GM23338 (cell line): ENCODE results near the gene GDPD4. TPM values are rescaled to one million over a fixed set of nuclear protein-coding genes. Genes with fewer than 3 reads are reported as not detected.
"Not testable (repeated sequence)": the region's sequence is repeated elsewhere in the genome, so short reads cannot be mapped to it uniquely, and the experiment has no call there.

Experiments used
- ATAC-seq: fragments of 200-7000 bp; cut with Tn5 transposase; 3 replicates; pipeline ENCODE4 v1.9.1; 2020
- DNase-seq: peaks from one replicate; pipeline ENCODE4 v3.0.0-alpha.2; 2015; ENCODE audit warnings: low spot score
- H2AFZ ChIP-seq: fragments of 200-600 bp; sonication (generic); 2 replicates; pipeline ENCODE4 v1.8.0; 2016; ENCODE audit warnings: antibody characterized with exemption, mild to moderate bottlenecking, moderate library complexity
- H3F3A ChIP-seq: fragments of 200-600 bp; sonication (generic); replicated peaks from 2 replicates; pipeline ENCODE4 v1.8.0; 2017; ENCODE audit warnings: antibody characterized with exemption, mixed run types, low read depth
- H3K27ac ChIP-seq: fragments of 200-600 bp; sonication (generic); 2 replicates; pipeline ENCODE4 v1.6.1; 2016; ENCODE audit warnings: low read depth
- H3K27me3 ChIP-seq: fragments of 200-600 bp; sonication (generic); 2 replicates; pipeline ENCODE4 v1.8.0; 2016; ENCODE audit warnings: mild to moderate bottlenecking, mixed run types, moderate library complexity; ENCODE audit not compliant: insufficient read depth
- H3K36me3 ChIP-seq: fragments of 200-600 bp; sonication (generic); 2 replicates; pipeline ENCODE4 v1.8.0; 2016; ENCODE audit warnings: mild to moderate bottlenecking; ENCODE audit not compliant: insufficient read depth
- H3K4me1 ChIP-seq: fragments of 200-600 bp; sonication (generic); 2 replicates; pipeline ENCODE4 v1.8.0; 2016; ENCODE audit warnings: mild to moderate bottlenecking, moderate library complexity; ENCODE audit not compliant: insufficient read depth
- H3K4me2 ChIP-seq: fragments of 200-600 bp; sonication (generic); 2 replicates; pipeline ENCODE4 v1.7.1; 2017; ENCODE audit warnings: mixed run types
- H3K4me3 ChIP-seq: fragments of 200-600 bp; sonication (generic); 2 replicates; pipeline ENCODE4 v1.6.1; 2016; ENCODE audit warnings: mixed run types
- H3K79me2 ChIP-seq: fragments of 200-600 bp; sonication (generic); replicated peaks from 2 replicates; pipeline ENCODE4 v1.8.0; 2017; ENCODE audit warnings: mild to moderate bottlenecking; ENCODE audit not compliant: insufficient read depth
- H3K9me2 ChIP-seq: fragments of 200-600 bp; sonication (generic); 2 replicates; pipeline ENCODE4 v1.8.0; 2017; ENCODE audit not compliant: insufficient read depth
- H4K20me1 ChIP-seq: fragments of 200-600 bp; sonication (generic); replicated peaks from 2 replicates; pipeline ENCODE4 v1.8.0; 2017; ENCODE audit warnings: mild to moderate bottlenecking; ENCODE audit not compliant: insufficient read depth
- H3K27ac Mint-ChIP-seq: 2 replicates; pipeline ENCODE4 v1.8.0; 2020; ENCODE audit warnings: inconsistent platforms, mild to moderate bottlenecking, moderate library complexity, mixed read lengths
- H3K27me3 Mint-ChIP-seq: 3 replicates; pipeline ENCODE4 v1.8.0; 2022; ENCODE audit warnings: low read depth, mild to moderate bottlenecking, moderate library complexity, mixed read lengths, inconsistent platforms; ENCODE audit not compliant: insufficient read depth, poor library complexity
- H3K36me3 Mint-ChIP-seq: 3 replicates; pipeline ENCODE4 v1.8.0; 2021; ENCODE audit warnings: low read depth, mild to moderate bottlenecking, inconsistent platforms, moderate library complexity, mixed read lengths
- H3K4me1 Mint-ChIP-seq: 3 replicates; pipeline ENCODE4 v1.8.0; 2020; ENCODE audit warnings: mild to moderate bottlenecking, inconsistent platforms, mixed read lengths
- H3K4me3 Mint-ChIP-seq: 3 replicates; pipeline ENCODE4 v1.8.0; 2021; ENCODE audit warnings: moderate library complexity, mild to moderate bottlenecking, inconsistent platforms, mixed read lengths
- H3K9me3 Mint-ChIP-seq: 3 replicates; pipeline ENCODE4 v1.8.0; 2020; ENCODE audit warnings: moderate library complexity, mild to moderate bottlenecking, inconsistent platforms, mixed read lengths
- CREB1 ChIP-seq: fragments of 250-450 bp; sonication (Bioruptor Pico); IDR thresholded peaks from 2 replicates; pipeline ENCODE4 v1.5.0; 2020; ENCODE audit warnings: low read depth, mild to moderate bottlenecking, moderate library complexity
- EZH2 ChIP-seq: fragments of 200-600 bp; sonication (generic); IDR thresholded peaks from one replicate; pipeline ENCODE4 v1.8.0; 2017; ENCODE audit warnings: antibody characterized with exemption, mild to moderate bottlenecking, low read depth; ENCODE audit not compliant: unreplicated experiment
- EZH2phosphoT487 ChIP-seq: fragments of 200-600 bp; sonication (generic); IDR thresholded peaks from one replicate; pipeline ENCODE4 v1.8.1; 2018; ENCODE audit warnings: antibody characterized with exemption; ENCODE audit not compliant: unreplicated experiment
- JUNB ChIP-seq: IDR thresholded peaks from one replicate; pipeline ENCODE4 v1.6.1; 2016; ENCODE audit warnings: antibody characterized with exemption; ENCODE audit not compliant: unreplicated experiment
- NANOG ChIP-seq: IDR thresholded peaks from 2 replicates; pipeline ENCODE4 v1.6.1; 2016; ENCODE audit warnings: antibody characterized with exemption, borderline replicate concordance
- POLR2AphosphoS5 ChIP-seq: IDR thresholded peaks from 2 replicates; pipeline ENCODE4 v1.6.1; 2016; ENCODE audit warnings: antibody characterized with exemption, low read depth
- STAT1 ChIP-seq: IDR thresholded peaks from one replicate; pipeline ENCODE4 v1.6.1; 2016; ENCODE audit warnings: antibody characterized with exemption; ENCODE audit not compliant: unreplicated experiment
- ZNF114 ChIP-seq: fragments of 250-450 bp; sonication (Bioruptor Pico); IDR thresholded peaks from 2 replicates; pipeline ENCODE4 v1.5.0; 2020; ENCODE audit warnings: mild to moderate bottlenecking, moderate library complexity
- ZNF331 ChIP-seq: fragments of 250-450 bp; sonication (Bioruptor Pico); IDR thresholded peaks from 2 replicates; pipeline ENCODE4 v1.5.0; 2020; ENCODE audit warnings: low read depth, mild to moderate bottlenecking, moderate library complexity
- polyA plus RNA-seq: library from polyadenylated mRNA; unstranded; fragments of >200 nt; fragmentation: Nextera tagmentation; extraction: Ambion mirVana; gene quantifications from 2 replicates; pipeline ENCODE4 v1.2.1, GENCODE V29; 2016
- total RNA-seq: library from RNA; depleted of rRNA; stranded (reverse); fragments of >200 nt; shearing (Covaris generic); gene quantifications from 2 replicates; pipeline ENCODE4 v1.2.3, GENCODE V29; 2014
- TF ChIP-seq, protein P1 (sequence below), 2 experiments: fragments of 200-600 bp in 1 of 2; sonication (generic) in 1 of 2; conservative IDR thresholded peaks; 2 replicates each; pipeline versions ENCODE4 v1.5.1 to v1.6.1; 2016 to 2017; ENCODE audit warnings: antibody characterized with exemption in 2 of 2, low read depth in 2 of 2, mild to moderate bottlenecking in 2 of 2, moderate library complexity in 1 of 2

The GDPD4 gene
- total and polyA plus RNA-seq, 2 experiments from 2014 or later = not detected

GRCh38 chr11:77300695-77301094, 791 bp downstream of the GDPD4 start:
- H3K9me2 ChIP-seq = no peaks in the 10 kb centered on the region
- H3F3A ChIP-seq = no peaks in the 10 kb centered on the region
- Mint-ChIP-seq H3K4me3 (no peak overlapping the region), H3K36me3 (no peaks in the 10 kb centered on the region), H3K9me3 (no peaks in the 10 kb centered on the region; the same call in 2 of the 3 replicates), H3K27ac (no peak overlapping the region), H3K4me1 (peaks cover 9% of the 10 kb centered on the region), H3K27me3 (no peaks in the 10 kb centered on the region)
- TF ChIP-seq POLR2AphosphoS5 (no peak), EZH2phosphoT487 (no peak), ZNF331 (no peak), CREB1 (CRISPR knock-in tag) (no peak), EZH2 (no peak), JUNB (no peak), STAT1 (no peak), ZNF114 (CRISPR knock-in tag) (no peak), NANOG (no peak)
- TF ChIP-seq, protein P1, sequence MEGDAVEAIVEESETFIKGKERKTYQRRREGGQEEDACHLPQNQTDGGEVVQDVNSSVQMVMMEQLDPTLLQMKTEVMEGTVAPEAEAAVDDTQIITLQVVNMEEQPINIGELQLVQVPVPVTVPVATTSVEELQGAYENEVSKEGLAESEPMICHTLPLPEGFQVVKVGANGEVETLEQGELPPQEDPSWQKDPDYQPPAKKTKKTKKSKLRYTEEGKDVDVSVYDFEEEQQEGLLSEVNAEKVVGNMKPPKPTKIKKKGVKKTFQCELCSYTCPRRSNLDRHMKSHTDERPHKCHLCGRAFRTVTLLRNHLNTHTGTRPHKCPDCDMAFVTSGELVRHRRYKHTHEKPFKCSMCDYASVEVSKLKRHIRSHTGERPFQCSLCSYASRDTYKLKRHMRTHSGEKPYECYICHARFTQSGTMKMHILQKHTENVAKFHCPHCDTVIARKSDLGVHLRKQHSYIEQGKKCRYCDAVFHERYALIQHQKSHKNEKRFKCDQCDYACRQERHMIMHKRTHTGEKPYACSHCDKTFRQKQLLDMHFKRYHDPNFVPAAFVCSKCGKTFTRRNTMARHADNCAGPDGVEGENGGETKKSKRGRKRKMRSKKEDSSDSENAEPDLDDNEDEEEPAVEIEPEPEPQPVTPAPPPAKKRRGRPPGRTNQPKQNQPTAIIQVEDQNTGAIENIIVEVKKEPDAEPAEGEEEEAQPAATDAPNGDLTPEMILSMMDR (conservative IDR thresholded peaks at IDR 0.05; ENCODE audit: low read depth in 2 of 2) = no peak
- H2AFZ ChIP-seq = no peak overlapping the region
- H3K4me3 ChIP-seq = no peak overlapping the region
- DNase-seq (no peak), ATAC-seq (no peak)
- no peaks in the 10 kb centered on the region for H3K4me1 ChIP-seq
- H3K4me2 ChIP-seq = no peak overlapping the region
- H3K27ac ChIP-seq = no peak overlapping the region
- H3K36me3 ChIP-seq = no peaks in the 10 kb centered on the region
- H3K27me3 ChIP-seq = no peaks in the 10 kb centered on the region
- no peaks in the 10 kb centered on the region for H4K20me1 ChIP-seq
- H3K79me2 ChIP-seq = no peaks in the 10 kb centered on the region

DNA sequence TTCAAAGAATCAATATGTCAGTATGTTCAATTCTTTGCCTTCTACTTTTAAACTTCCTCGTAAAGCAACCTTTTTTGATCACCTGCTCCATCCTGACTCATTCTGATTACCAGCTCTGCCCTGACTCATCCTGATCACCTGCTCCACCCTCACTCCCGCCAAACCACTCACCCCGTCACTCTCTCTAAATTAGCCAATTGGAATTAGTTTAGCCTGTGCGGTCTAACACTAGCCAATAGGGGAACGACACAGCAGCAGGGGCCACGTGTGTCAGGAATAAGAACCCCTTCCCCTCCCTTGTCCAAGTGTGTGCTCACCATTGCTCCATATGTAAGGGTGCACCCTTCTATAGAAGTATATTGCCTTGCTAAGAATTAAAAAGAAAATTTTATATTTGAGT, 1.5 kb downstream of the GDPD4 start:
- not testable (repeated sequence) for H3K27ac Mint-ChIP-seq, H2AFZ ChIP-seq, H3K36me3 ChIP-seq, DNase-seq, H3K36me3 Mint-ChIP-seq, H3K4me1 ChIP-seq, H3K27me3 ChIP-seq, H3K4me1 Mint-ChIP-seq, H3K27ac ChIP-seq, H3F3A ChIP-seq, H3K9me2 ChIP-seq, ATAC-seq, H3K4me3 ChIP-seq, H3K9me3 Mint-ChIP-seq, H3K4me3 Mint-ChIP-seq, H3K27me3 Mint-ChIP-seq, H4K20me1 ChIP-seq, H3K4me2 ChIP-seq, H3K79me2 ChIP-seq

DNA sequence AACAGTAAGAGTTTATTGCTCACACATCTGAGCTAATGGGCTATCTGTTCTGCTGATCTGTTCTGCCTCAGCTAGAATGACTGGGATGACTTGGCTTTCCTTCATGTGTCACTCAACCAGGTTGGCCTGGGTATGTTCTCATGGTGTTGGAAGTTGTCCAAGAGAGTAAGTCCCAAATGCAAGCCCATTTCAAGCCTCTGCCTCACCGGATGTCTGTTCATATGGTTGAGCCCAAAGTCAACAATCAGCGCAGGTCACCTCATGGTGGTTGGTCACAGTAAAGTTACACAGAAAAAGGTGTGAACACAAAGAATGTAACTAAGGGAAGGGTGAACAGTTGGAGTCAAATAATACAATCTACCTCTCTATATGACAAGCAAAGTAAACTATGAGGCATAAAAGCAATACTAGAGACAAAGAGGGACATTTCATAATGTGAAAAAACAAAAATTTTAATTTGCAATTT, 1.9 kb downstream of the GDPD4 start:
- ATAC-seq = no peak

More for the DNA sequence above, 1.9 kb downstream of the GDPD4 start:
- Histone ChIP-seq H4K20me1 (no peaks in the 10 kb centered on the region), H3K27me3 (no peaks in the 10 kb centered on the region), H3K4me3 (no peak overlapping the region), H3F3A (no peaks in the 10 kb centered on the region), H3K9me2 (no peaks in the 10 kb centered on the region), H3K36me3 (no peaks in the 10 kb centered on the region), H2AFZ (no peak overlapping the region), H3K4me1 (no peaks in the 10 kb centered on the region), H3K4me2 (no peak overlapping the region), H3K79me2 (no peaks in the 10 kb centered on the region), H3K27ac (no peak overlapping the region)
- Mint-ChIP-seq H3K36me3 (no peaks in the 10 kb centered on the region), H3K27me3 (no peaks in the 10 kb centered on the region), H3K4me3 (no peak overlapping the region), H3K27ac (no peak overlapping the region), H3K9me3 (no peaks in the 10 kb centered on the region; the same call in 2 of the 3 replicates), H3K4me1 (peaks cover 9% of the 10 kb centered on the region)
- no peak for DNase-seq
- no peak for TF ChIP-seq ZNF331
- no peak for TF ChIP-seq JUNB
- TF ChIP-seq CREB1 (CRISPR knock-in tag) = no peak
